K562 (cell line): ENCODE results near the gene RAB3C. TPM values are rescaled to one million over a fixed set of nuclear protein-coding genes. Genes with fewer than 3 reads are reported as not detected.

Source experiments
- ATAC-seq: fragments of 200-7000 bp; cut with Tn5 transposase; 3 replicates; pipeline ENCODE4 v1.9.1; 2020; ENCODE audit warnings: moderate library complexity
- BruUV-seq: library from RNA; stranded (reverse); fragments of 400-500 nt; replicated peaks from 2 replicates; lab custom pipeline; 2021; lab: Mats Ljungman, UMichigan
- CTCF ChIA-PET: fragments of 300-600 bp; formaldehyde crosslinking; extraction: SDS; loops from one replicate; lab custom pipeline; 2021; ENCODE audit warnings: low intra/inter-chr PET ratio; lab: Yijun Ruan, JAX
- POLR2A ChIA-PET: fragments of 300-600, 350-650 bp; sonication (Branson Sonifier 250); formaldehyde crosslinking; extraction: SDS; loops from one replicate; lab custom pipeline; 2021; ENCODE audit warnings: antibody characterized with exemption, inconsistent platforms; lab: Yijun Ruan, JAX
- DNase-seq, 4 experiments: peaks; one replicate each; pipeline versions ENCODE4 v3.0.0 to v3.0.0-alpha.2; 2011 to 2018; ENCODE audit warnings: low spot score in 3 of 4, mixed read lengths in 3 of 4; ENCODE audit errors: extremely low read depth in 1 of 4
- FAIRE-seq: peaks from 2 replicates; lab custom pipeline; 2011; peaks lifted over from hg19 to GRCh38; lab: Jason Lieb, UNC
- H2AFZ ChIP-seq: 2 replicates; pipeline ENCODE4 v1.6.0; 2011; ENCODE audit warnings: low read depth, low read length, control low read depth, inconsistent platforms
- H3K27ac ChIP-seq: fragments of 200-600 bp; 3 replicates; pipeline ENCODE4 v1.8.0; 2011; ENCODE audit warnings: low read depth, mild to moderate bottlenecking, control low read depth, inconsistent platforms, low read length, moderate library complexity, mixed read lengths; ENCODE audit errors: extremely low read depth
- H3K27me3 ChIP-seq, 2 experiments: fragments of 300-600 bp in 1 of 2; 2 replicates in 1 of 2; 3 replicates in 1 of 2; pipeline versions ENCODE4 v1.6.0 to v1.8.0; 2011; ENCODE audit warnings: inconsistent platforms in 2 of 2, low read length in 2 of 2, mild to moderate bottlenecking in 1 of 2, mixed read lengths in 1 of 2, moderate library complexity in 1 of 2; ENCODE audit not compliant: control insufficient read depth in 2 of 2, insufficient read depth in 2 of 2
- H3K36me3 ChIP-seq: fragments of 300-600 bp; 3 replicates; pipeline ENCODE4 v1.8.0; 2011; ENCODE audit warnings: mild to moderate bottlenecking, low read length, inconsistent platforms; ENCODE audit not compliant: control insufficient read depth, insufficient read depth
- H3K4me1 ChIP-seq, 2 experiments: fragments of 200-600 bp in 1 of 2; replicated peaks in 1 of 2; 2 replicates in 1 of 2; 3 replicates in 1 of 2; pipeline versions ENCODE4 v1.5.1 to v1.8.0; 2011; ENCODE audit warnings: inconsistent platforms in 2 of 2, low read length in 2 of 2, mild to moderate bottlenecking in 1 of 2, mixed read lengths in 1 of 2, moderate library complexity in 1 of 2; ENCODE audit not compliant: control insufficient read depth in 2 of 2, insufficient read depth in 2 of 2
- H3K4me2 ChIP-seq: 2 replicates; pipeline ENCODE4 v1.6.1; 2011; ENCODE audit warnings: low read length, control low read depth, inconsistent platforms, mixed read lengths; ENCODE audit not compliant: insufficient read depth
- H3K4me3 ChIP-seq: fragments of 200-600 bp; sonication (generic), shearing (Covaris generic); 2 replicates; pipeline ENCODE4 v1.5.1; 2016; ENCODE audit warnings: control low read depth, inconsistent platforms
- H3K79me2 ChIP-seq: fragments of 200-600 bp; 3 replicates; pipeline ENCODE4 v1.8.0; 2011; ENCODE audit warnings: low read length, inconsistent platforms; ENCODE audit not compliant: control insufficient read depth, insufficient read depth
- H3K9ac ChIP-seq, 2 experiments: 2 replicates each; pipeline versions ENCODE4 v1.6.0 to v1.6.1; 2011; ENCODE audit warnings: low read depth in 2 of 2, low read length in 2 of 2, control low read depth in 1 of 2, inconsistent platforms in 1 of 2, mild to moderate bottlenecking in 1 of 2, mixed read lengths in 1 of 2; ENCODE audit not compliant: insufficient read depth in 1 of 2
- H3K9me1 ChIP-seq: one replicate; pipeline ENCODE4 v1.6.0; 2011; ENCODE audit warnings: inconsistent platforms, mild to moderate bottlenecking, low read length, moderate library complexity; ENCODE audit not compliant: control insufficient read depth, insufficient read depth
- H3K9me3 ChIP-seq: replicated peaks from 2 replicates; pipeline ENCODE4 v1.5.1; 2011; ENCODE audit warnings: low read depth, low read length, inconsistent platforms; ENCODE audit not compliant: control insufficient read depth, insufficient read depth
- H4K20me1 ChIP-seq: replicated peaks from 2 replicates; pipeline ENCODE4 v1.6.1; 2011; ENCODE audit warnings: low read length, inconsistent platforms, mixed read lengths; ENCODE audit not compliant: control insufficient read depth, insufficient read depth
- ADNP ChIP-seq: fragments of 200-800 bp; sonication (Bioruptor generic); IDR thresholded peaks from 2 replicates; pipeline ENCODE4 v1.6.1; 2016; ENCODE audit warnings: missing genetic modification characterization, missing compliant biosample characterization
- BRD9 ChIP-seq: fragments of 450-650 bp; IDR thresholded peaks from 2 replicates; pipeline ENCODE4 v1.6.1; 2018; ENCODE audit warnings: low read depth; ENCODE audit not compliant: partially characterized antibody
- CCAR2 ChIP-seq: fragments of 200-400 bp; formaldehyde crosslinking; IDR thresholded peaks from 2 replicates; pipeline ENCODE4 v1.6.1; 2017; ENCODE audit warnings: mild to moderate bottlenecking, low read depth, low read length
- ETV1 ChIP-seq: fragments of 450-650 bp; conservative IDR thresholded peaks from 2 replicates; pipeline ENCODE4 v1.6.1; 2016; ENCODE audit warnings: missing genetic modification characterization, control low read depth, low read depth, missing compliant biosample characterization
- HDAC6 ChIP-seq: IDR thresholded peaks from 2 replicates; pipeline ENCODE4 v1.6.1; 2012; ENCODE audit warnings: low read depth, mild to moderate bottlenecking, control low read depth, inconsistent platforms, low read length, moderate library complexity
- ID3 ChIP-seq, 2 experiments: fragments of 250-450 bp in 1 of 2; fragments of 450-650 bp in 1 of 2; sonication (Bioruptor Pico) in 1 of 2; IDR thresholded peaks; 2 replicates each; pipeline versions ENCODE4 v1.6.1 to v1.8.0; 2016 to 2021; ENCODE audit warnings: mild to moderate bottlenecking in 2 of 2, moderate library complexity in 2 of 2, missing compliant biosample characterization in 1 of 2, missing genetic modification characterization in 1 of 2
- KDM5B ChIP-seq: fragments of 200-600 bp; sonication (generic); IDR thresholded peaks from 2 replicates; pipeline ENCODE4 v1.6.1; 2012; ENCODE audit warnings: low read depth, mild to moderate bottlenecking, moderate library complexity, low read length, control low read depth, inconsistent platforms; ENCODE audit not compliant: insufficient replicate concordance
- KLF10 ChIP-seq: fragments of 250-450 bp; sonication (Bioruptor Pico); IDR thresholded peaks from 2 replicates; pipeline ENCODE4 v1.6.1; 2021; ENCODE audit warnings: matching md5 sums
- NR2F6 ChIP-seq: fragments of 450-650 bp; formaldehyde crosslinking; IDR thresholded peaks from 2 replicates; pipeline ENCODE4 v1.4.0; 2020; ENCODE audit warnings: mild to moderate bottlenecking
- NRF1 ChIP-seq, 2 experiments: fragments of 450-650 bp; IDR thresholded peaks in 1 of 2; conservative IDR thresholded peaks in 1 of 2; 2 replicates each; pipeline ENCODE4 v1.6.1; 2014; ENCODE audit warnings: mild to moderate bottlenecking in 2 of 2
- PPARD ChIP-seq: fragments of 250-450 bp; sonication (Bioruptor Pico); IDR thresholded peaks from 2 replicates; pipeline ENCODE4 v1.8.0; 2022; ENCODE audit warnings: inconsistent platforms, mild to moderate bottlenecking, moderate library complexity
- RUNX1 ChIP-seq: sonication (generic); IDR thresholded peaks from 2 replicates; pipeline ENCODE4 v1.6.1; 2016; ENCODE audit warnings: antibody characterized with exemption, low read depth
- SMAD1 ChIP-seq: fragments of 150-350 bp; IDR thresholded peaks from 2 replicates; pipeline ENCODE4 v1.6.1; 2014; ENCODE audit warnings: low read length, low read depth; ENCODE audit not compliant: partially characterized antibody
- TCF3 ChIP-seq: sonication (generic); formaldehyde crosslinking; IDR thresholded peaks from 2 replicates; pipeline ENCODE4 v1.4.0; 2020; ENCODE audit warnings: mild to moderate bottlenecking, missing genetic modification reagents
- TCF7L2 ChIP-seq: fragments of 150-350 bp; IDR thresholded peaks from 2 replicates; pipeline ENCODE4 v1.6.1; 2016; ENCODE audit warnings: low read depth, mild to moderate bottlenecking, low read length, moderate library complexity
- XRCC5 ChIP-seq: fragments of 200-400 bp; formaldehyde crosslinking; IDR thresholded peaks from 2 replicates; pipeline ENCODE4 v1.6.1; 2017; ENCODE audit warnings: low read depth, mild to moderate bottlenecking, low read length
- ZEB2 ChIP-seq: fragments of 450-650 bp; IDR thresholded peaks from 2 replicates; pipeline ENCODE4 v1.6.1; 2016
- ZNF511 ChIP-seq: sonication (generic); formaldehyde crosslinking; IDR thresholded peaks from 2 replicates; pipeline ENCODE4 v1.8.0; 2022; ENCODE audit warnings: mild to moderate bottlenecking, missing genetic modification reagents
- WGBS: fragments of 100-300 bp; shearing (Covaris generic); methylation state at CpG from one replicate; pipeline ENCODE4 v1.1.6; 2016; ENCODE audit warnings: low coverage, mixed read lengths; ENCODE audit not compliant: insufficient coverage; ENCODE audit errors: missing lambda C conversion rate; 5-methylcytosine and 5-hydroxymethylcytosine counted together
- in situ Hi-C: fragments of 300-500 bp; cut with MboI; formaldehyde crosslinking; loops from 4 replicates; pipeline ENCODE4 v1.15.0; 2018; ENCODE audit warnings: inconsistent platforms, mixed read lengths
- intact Hi-C: fragments of 100-400 bp; cut with micrococcal nuclease; formaldehyde crosslinking; loops from 2 replicates; pipeline ENCODE4 v1.14.2; 2022
- polyA plus RNA-seq, 8 experiments: library from polyadenylated mRNA; depleted of rRNA in 4 of 8; stranded (reverse) in 5 of 8; unstranded in 3 of 8; fragments of >200 nt; fragmentation: Nextera tagmentation in 2 of 8; fragmentation: Illumina TruSeq in 1 of 8; extraction: Ambion mirVana in 2 of 8; extraction: Trizol in 1 of 8; gene quantifications; 2 replicates each; pipeline versions ENCODE4 v1.2.1 to v1.2.3, GENCODE V29; 2011 to 2014; ENCODE audit warnings: inconsistent platforms in 1 of 8, missing spikeins in 1 of 8
- total RNA-seq, 7 experiments: library from RNA; depleted of rRNA in 6 of 7; stranded (reverse); fragments of >200 nt in 6 of 7; fragmentation: Illumina TruSeq in 2 of 7; extraction: Trizol in 2 of 7; gene quantifications; 2 replicates each; pipeline versions ENCODE4 v1.2.1 to v1.2.3, GENCODE V29; 2011 to 2021; ENCODE audit warnings: low replicate concordance in 1 of 7

The RAB3C gene
- total and polyA plus RNA-seq, 9 of the 15 experiments (the other 6 are each of a cell fraction or from before 2014, with no cell fraction given) = not detected

- POLR2A ChIA-PET = no interaction called here
- Histone ChIP-seq H3K27me3 (no peaks in the 10 kb centered on the region), H3K79me2 (no peaks in the 10 kb centered on the region), H2AFZ (no peak overlapping the region), H3K4me2 (no peak overlapping the region), H4K20me1 (no peaks in the 10 kb centered on the region), H3K4me3 (no peak overlapping the region), H3K36me3 (no peaks in the 10 kb centered on the region), H3K9me1 (no peaks in the 10 kb centered on the region), H3K9ac (no peak overlapping the region), H3K4me1 (no peaks in the 10 kb centered on the region), H3K27ac (no peak overlapping the region), H3K9me3 (no peaks in the 10 kb centered on the region)
- TF ChIP-seq ETV1 (tag) (no peak), PPARD (CRISPR knock-in tag) (no peak), BRD9 (no peak), KLF10 (CRISPR knock-in tag) (no peak), CCAR2 (no peak), SMAD1 (no peak), XRCC5 (no peak)
- intact Hi-C loops (no loop called here), in situ Hi-C loops (no loop called here)
- no peak for ATAC-seq
- FAIRE-seq = no peak
- DNase-seq = no peak
- WGBS = 0% methylated on average over 1 of the region's 1 CpG
- no TSS peak for BruUV-seq
- CTCF ChIA-PET = no interaction called here
Observed at GRCh38 chr5:58631895-58632294, 49.0 kb downstream of the RAB3C start.

- POLR2A ChIA-PET = no interaction called here
- FAIRE-seq = no peak
- no peak for ATAC-seq
- Histone ChIP-seq H3K9ac (no peak overlapping the region), H4K20me1 (no peaks in the 10 kb centered on the region), H3K27ac (no peak overlapping the region), H3K27me3 (no peaks in the 10 kb centered on the region), H3K9me3 (no peaks in the 10 kb centered on the region), H3K4me2 (no peak overlapping the region), H3K9me1 (no peaks in the 10 kb centered on the region), H3K4me3 (no peak overlapping the region), H3K79me2 (no peaks in the 10 kb centered on the region), H3K4me1 (no peaks in the 10 kb centered on the region), H2AFZ (no peak overlapping the region), H3K36me3 (no peaks in the 10 kb centered on the region)
- DNase-seq = no peak
- no TSS peak for BruUV-seq
- WGBS = 0% methylated on average over 2 of the region's 2 CpGs
- intact Hi-C loops = no loop called here
- CTCF ChIA-PET = no interaction called here
- in situ Hi-C loops = no loop called here
- no peak for TF ChIP-seq ID3 (CRISPR knock-in tag; IDR thresholded peaks at IDR 0.05)
- no peak for TF ChIP-seq ID3 (tag; IDR thresholded peaks at IDR 0.05)
- no peak for TF ChIP-seq ADNP (tag)
- TF ChIP-seq RUNX1 = no peak
- TF ChIP-seq ZEB2 = no peak
- no peak for TF ChIP-seq NR2F6 (CRISPR knock-in tag)
- TF ChIP-seq ETV1 (tag) = no peak
- no peak for TF ChIP-seq TCF3 (CRISPR knock-in tag)
- no peak for TF ChIP-seq TCF7L2
- no peak for TF ChIP-seq ZNF511 (CRISPR knock-in tag)
- no peak for TF ChIP-seq KDM5B
- TF ChIP-seq HDAC6 = no peak
- TF ChIP-seq NRF1 (conservative IDR thresholded peaks at IDR 0.05 in 1 of 2, IDR thresholded peaks at IDR 0.05 in 1 of 2) = no peak
Observed at GRCh38 chr5:58635416-58635815, 52.5 kb downstream of the RAB3C start.
